HG03575 (cell line): Measurements from ENCODE around the gene SEMA3F.

Experiments
- ATAC-seq: cut with Tn5 transposase; IDR thresholded peaks from one replicate; pipeline ENCODE4 v1.9.1; 2021; ENCODE audit not compliant: unreplicated experiment, insufficient number of reproducible peaks, low FRiP score; ENCODE audit errors: extremely low read depth

Gene SEMA3F

GRCh38 chr3:50185230-50185629 is 30.1 kb downstream of the SEMA3F start:
- no peak for ATAC-seq

DNA sequence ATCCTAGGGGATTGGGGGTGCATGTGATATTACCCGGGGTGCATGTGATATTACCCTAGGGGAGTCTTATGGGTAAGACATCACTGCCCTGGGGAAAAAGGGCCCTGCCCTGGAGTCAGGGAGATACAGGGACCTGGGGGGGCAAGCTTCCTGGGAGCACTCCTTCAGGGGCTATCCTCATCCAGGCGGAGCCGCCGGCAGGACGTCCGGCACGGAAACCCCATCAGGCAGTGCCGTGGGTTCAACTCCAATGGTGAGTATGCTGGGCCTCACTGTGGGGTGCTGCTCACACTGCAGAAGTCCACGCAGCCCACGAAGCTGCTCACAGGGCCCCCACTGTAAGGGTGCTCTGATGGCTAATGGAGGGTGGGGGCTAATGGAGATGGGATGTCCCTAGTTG is 31.0 kb downstream of the SEMA3F start:
- ATAC-seq = no peak

GRCh38 chr3:50187750-50188149 is 32.6 kb downstream of the SEMA3F start:
- no peak for ATAC-seq

DNA sequence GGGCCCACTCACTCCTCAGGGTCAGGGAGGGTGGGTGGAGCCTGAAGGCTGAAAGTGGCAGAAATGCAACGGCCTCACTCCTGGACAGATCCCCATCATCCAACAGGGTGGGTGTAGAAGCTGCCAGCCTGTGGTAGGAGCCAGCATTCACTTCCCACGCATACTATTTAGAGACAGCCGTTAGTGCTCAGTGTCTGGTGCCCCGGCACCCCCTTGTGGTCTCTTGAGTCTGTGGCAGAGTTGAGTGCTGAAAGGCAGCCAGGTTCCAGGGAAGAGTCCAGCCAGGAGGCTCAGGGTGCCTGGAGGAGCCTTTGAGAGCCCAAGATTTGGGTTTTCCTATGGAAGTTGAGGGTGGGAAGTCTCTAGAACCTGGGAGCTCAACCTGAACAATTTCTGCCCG is 34.1 kb downstream of the SEMA3F start:
- ATAC-seq = no peak

GRCh38 chr3:50189989-50190388 is 34.9 kb downstream of the SEMA3F start:
- ATAC-seq = no peak

GRCh38 chr3:50190936-50191660 is 36.0 kb downstream of the SEMA3F start, which contains the start of gene GNAT1:
Gene GNAT1, plus strand, starts transcription at chr3:50191610. Its CDS starts 116 bp downstream, at chr3:50191726.
- ATAC-seq = no peak

DNA sequence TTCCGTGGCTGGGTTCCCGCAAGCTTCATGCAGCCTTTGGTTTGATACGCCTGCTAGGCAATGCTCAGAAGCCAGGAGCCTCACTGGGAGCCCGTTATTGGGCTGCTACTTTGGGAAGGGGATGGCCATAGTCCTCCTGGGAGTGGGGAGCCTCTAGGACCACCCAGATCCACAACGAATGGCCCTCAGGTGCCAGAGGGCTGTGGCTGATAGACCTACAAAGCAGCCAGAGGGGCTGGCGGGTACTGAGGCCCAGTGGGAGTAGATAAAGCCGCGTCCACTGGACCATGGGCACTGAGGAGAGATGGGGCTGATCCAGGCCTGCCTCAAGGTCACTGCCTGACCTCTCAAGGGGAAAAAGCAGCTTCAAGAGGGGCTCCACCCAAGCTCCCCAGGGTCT is 37.0 kb downstream of the SEMA3F start:
- no peak for ATAC-seq

DNA sequence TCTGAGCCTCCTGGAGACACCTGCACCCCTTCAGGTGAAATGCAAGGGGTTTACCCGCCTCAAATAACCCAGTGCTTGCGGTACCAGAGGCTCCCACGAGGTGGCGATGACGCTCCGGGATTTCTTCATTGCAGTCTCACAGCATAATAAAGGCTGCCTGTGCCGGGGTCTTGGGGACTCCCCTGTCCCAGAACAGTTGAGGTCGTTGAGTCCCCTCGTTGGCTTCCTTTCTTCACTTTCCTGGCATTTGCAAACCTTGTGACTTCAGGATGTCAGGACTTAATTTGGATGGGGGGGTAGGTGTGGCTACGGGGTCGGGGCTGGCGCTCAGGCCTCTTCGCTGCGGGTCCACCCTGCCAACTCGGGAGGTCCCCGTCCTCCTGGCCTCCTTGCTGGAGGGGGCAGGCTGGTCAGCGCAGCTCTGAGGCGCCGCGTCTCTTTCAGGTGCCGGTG is 37.6 kb downstream of the SEMA3F start:
- ATAC-seq = no peak

- ATAC-seq = no peak
Observed at GRCh38 chr3:50193286-50193685, 38.2 kb downstream of the SEMA3F start.

GRCh38 chr3:50193746-50194127 is 38.6 kb downstream of the SEMA3F start:
- no peak for ATAC-seq

DNA sequence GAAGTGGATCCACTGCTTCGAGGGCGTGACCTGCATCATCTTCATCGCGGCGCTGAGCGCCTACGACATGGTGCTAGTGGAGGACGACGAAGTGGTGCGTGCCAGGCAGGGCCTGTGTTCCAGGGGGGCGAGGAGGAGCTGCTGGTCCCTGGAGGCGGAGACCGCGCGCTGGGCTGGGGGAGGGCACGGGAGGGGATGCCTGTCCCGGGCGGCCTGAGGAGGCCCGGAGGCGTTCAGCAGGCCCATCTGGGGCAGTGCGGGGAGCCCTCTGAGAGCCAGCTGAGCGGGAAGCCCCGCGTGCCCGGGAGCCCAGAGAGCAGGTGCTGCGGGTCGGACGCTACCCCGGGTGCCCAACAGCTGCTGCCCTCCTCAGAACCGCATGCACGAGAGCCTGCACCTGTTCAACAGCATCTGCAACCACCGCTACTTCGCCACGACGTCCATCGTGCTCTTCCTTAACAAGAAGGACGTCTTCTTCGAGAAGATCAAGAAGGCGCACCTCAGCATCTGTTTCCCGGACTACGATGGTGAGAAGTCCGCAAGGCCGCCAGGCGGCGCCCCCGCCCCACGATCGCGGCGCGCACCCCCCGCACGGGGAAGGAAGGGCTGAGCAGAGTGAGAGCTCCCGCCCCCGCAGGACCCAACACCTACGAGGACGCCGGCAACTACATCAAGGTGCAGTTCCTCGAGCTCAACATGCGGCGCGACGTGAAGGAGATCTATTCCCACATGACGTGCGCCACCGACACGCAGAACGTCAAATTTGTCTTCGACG is 39.2 kb downstream of the SEMA3F start:
- no peak for ATAC-seq

DNA sequence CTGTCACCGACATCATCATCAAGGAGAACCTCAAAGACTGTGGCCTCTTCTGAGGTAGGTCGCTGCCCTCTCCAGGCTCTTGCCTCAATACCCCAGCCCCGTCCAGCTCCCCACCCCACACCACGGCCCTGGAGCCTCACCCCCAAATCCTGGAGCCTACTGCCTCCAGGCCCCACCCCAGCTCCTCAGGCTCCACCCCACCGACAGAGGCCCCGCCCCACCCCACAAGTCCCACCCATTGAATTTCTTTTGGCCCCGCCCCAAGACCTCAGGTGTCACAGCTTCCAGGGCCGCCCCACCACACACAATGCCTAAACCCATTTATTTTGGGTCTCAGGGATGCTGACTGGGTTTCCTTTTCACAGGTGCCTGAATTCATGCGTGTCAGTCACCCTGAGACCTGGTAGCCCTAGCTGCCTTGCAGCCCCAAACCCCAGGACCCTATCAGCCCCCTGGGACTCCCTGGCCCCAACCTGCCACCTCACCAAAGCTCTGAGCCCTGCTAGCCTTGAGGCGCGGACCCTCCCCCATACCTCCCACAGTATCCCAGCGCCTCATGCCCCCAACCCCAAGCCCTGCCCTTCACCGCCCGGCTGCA is 39.9 kb downstream of the SEMA3F start:
- ATAC-seq = no peak

GRCh38 chr3:50195501-50196252 is 40.6 kb downstream of the SEMA3F start:
- ATAC-seq = no peak

DNA sequence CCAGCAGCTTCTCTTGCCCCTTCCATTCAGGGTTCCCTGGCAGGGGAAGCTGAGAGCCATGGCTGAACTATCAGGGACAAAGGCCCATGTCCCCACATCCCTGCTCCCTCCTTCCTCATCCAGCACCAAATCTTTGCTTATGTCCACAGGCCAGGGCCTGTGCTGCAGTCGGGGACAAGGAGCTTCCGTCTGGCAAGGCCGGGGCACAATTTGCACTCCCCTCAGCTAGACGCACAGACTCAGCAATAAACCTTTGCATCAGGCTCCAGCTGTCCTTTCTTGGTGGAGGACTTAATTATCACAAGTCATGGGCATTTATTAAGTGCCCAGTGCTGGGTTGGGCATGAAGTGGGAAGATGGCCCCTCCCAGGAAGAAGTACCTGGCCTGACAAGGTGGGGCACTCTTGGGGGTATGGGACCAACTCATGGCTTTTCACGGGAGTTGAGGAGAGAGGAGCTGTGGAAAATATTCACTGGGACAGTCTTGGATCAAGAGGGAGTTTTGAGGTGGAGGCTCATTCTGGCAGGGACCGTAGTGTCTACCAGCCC is 41.2 kb downstream of the SEMA3F start:
- no peak for ATAC-seq

DNA sequence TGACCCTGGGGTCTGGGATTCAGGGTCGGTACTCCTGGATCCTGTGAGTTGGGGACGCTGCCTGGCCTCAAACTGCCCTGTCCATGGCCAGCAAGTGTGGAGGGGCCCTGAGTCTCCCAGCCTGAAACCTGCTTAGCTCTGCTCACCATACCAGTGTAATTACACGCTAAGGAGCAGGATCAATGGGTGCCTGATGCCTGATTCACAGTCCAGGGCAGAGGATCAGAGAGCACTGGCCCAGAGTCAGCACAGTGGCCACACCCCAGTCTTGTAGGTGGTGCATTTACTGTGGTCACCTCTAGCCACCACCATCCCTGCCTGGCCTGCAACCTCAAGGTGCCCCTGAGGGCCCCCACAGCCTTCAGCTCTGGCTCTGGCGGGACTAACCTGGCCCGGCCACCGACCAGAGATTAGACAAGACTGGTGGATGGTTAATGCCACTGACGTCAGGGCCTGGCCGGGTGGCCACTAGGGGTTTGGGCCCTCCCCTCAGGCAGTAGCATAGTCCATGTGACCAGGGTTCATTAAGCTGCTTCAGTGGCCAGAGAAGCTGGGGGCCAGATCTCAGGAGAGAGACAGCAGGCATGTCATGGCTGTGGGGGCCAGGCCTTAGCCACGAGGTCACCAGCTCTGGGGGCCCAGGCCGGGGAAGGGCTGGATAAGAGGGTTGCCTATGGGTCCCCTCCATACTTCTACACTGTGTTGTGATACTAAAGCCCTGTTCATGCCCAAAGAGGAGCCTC is 46.6 kb downstream of the SEMA3F start:
- no peak for ATAC-seq

GRCh38 chr3:50202353-50203112 is 47.4 kb downstream of the SEMA3F start:
- no peak for ATAC-seq

- no peak for ATAC-seq
Observed at GRCh38 chr3:50203113-50203808, 48.1 kb downstream of the SEMA3F start.
